22Rv1 (cell line): ENCODE measurements around the gene MIA3.

Source experiments
- H3K27ac ChIP-seq: fragments of 450-650 bp; 2 replicates; pipeline ENCODE4 v1.5.1; 2017
- ZFX ChIP-seq: fragments of 450-650 bp; IDR thresholded peaks from 2 replicates; pipeline ENCODE4 v1.6.1; 2017; ENCODE audit warnings: antibody characterized with exemption, borderline replicate concordance
- TF ChIP-seq, protein P1 (sequence below): fragments of 450-650 bp; IDR thresholded peaks from 2 replicates; pipeline ENCODE4 v1.5.1; 2017; ENCODE audit warnings: mild to moderate bottlenecking

Gene MIA3

GRCh38 chr1:222712253-222713090, 94.6 kb downstream of the MIA3 start, which contains the start of the genes AIDA and BROX:
AIDA (minus strand) TSS chr1:222712491; CDS start chr1:222712317, 174 bp downstream.
BROX (plus strand) TSS chr1:222712564; CDS start chr1:222715700, 3,136 bp downstream.
- TF ChIP-seq, protein P1, sequence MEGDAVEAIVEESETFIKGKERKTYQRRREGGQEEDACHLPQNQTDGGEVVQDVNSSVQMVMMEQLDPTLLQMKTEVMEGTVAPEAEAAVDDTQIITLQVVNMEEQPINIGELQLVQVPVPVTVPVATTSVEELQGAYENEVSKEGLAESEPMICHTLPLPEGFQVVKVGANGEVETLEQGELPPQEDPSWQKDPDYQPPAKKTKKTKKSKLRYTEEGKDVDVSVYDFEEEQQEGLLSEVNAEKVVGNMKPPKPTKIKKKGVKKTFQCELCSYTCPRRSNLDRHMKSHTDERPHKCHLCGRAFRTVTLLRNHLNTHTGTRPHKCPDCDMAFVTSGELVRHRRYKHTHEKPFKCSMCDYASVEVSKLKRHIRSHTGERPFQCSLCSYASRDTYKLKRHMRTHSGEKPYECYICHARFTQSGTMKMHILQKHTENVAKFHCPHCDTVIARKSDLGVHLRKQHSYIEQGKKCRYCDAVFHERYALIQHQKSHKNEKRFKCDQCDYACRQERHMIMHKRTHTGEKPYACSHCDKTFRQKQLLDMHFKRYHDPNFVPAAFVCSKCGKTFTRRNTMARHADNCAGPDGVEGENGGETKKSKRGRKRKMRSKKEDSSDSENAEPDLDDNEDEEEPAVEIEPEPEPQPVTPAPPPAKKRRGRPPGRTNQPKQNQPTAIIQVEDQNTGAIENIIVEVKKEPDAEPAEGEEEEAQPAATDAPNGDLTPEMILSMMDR: no peak
- no peak for TF ChIP-seq ZFX
- H3K27ac ChIP-seq: peak within 1 kb of the TSS; percentile 94

DNA sequence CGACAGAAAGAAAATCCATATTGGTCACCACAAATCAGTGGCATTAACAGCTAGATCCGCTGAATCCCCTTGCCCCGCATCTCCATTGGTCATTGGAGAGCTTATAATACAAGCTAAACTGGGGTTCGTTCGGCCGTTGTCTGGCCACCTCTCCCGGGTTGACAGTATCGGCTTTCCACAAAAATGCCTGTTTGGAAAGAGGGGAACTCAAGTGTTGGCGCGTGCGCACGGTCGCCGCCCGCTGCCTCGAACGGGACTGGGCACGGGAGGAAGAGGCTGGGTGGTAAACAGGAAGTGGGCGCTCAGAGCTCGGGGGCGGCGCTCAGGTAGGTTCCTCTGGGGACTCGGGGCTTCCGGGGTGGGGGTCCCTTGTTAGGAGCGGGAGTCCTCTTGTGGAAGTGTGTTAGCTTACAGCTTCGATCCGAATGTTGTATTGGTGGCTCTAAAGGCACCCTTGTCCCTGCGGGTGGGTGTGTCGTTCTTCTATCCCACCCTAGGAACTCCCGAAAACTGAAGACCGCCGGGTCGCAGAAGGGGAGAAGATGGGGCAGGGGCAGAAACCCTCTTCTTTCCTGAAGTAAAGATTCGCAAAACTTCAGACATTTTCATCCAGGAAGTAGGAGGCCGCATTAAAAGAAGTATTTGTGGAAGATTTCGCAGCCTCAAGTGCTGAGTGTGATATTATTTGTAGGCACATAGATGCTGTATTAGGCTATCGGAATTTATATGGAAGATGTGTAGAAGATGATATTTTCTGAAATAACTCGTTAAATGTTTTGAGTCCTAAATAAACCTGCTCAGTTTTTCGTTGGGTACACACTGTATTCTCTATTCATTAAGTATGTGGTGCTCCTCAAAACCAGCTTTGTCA, 95.4 kb downstream of the MIA3 start:
- H3K27ac ChIP-seq: peak overlapping the region; percentile 94
- TF ChIP-seq, protein P1: no peak
- no peak for TF ChIP-seq ZFX

DNA sequence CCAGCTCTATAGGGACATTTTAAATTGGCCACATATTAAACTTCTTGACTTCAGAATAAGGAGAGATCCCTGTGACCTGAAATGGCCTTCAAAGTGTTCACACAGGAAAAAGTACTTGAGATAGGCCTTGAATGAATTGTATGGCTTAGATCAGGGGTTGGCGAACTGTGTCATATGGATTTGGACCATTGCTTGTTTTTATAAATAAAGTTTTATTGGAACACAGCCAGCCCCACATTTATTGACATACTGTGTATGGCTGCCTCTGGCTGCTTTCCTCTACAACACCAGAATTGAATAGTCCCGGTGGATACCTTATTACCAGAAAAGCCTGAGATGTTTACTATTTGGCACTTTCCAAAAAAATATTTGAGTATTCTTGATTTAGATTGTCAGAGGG, 98.5 kb downstream of the MIA3 start:
- H3K27ac ChIP-seq: no peak overlapping the region
- TF ChIP-seq, protein P1: no peak
- no peak for TF ChIP-seq ZFX
